K562 (cell line): ENCODE data around the gene PGPEP1. TPM values are rescaled to one million over a fixed set of nuclear protein-coding genes. Genes with fewer than 3 reads are reported as not detected.

Experiments
- ATAC-seq: fragments of 200-7000 bp; cut with Tn5 transposase; 3 replicates; pipeline ENCODE4 v1.9.1; 2020; ENCODE audit warnings: moderate library complexity
- BruUV-seq: library from RNA; stranded (reverse); fragments of 400-500 nt; replicated peaks from 2 replicates; lab custom pipeline; 2021; lab: Mats Ljungman, UMichigan
- CTCF ChIA-PET: fragments of 300-600 bp; formaldehyde crosslinking; extraction: SDS; loops from one replicate; lab custom pipeline; 2021; ENCODE audit warnings: low intra/inter-chr PET ratio; lab: Yijun Ruan, JAX
- POLR2A ChIA-PET: fragments of 300-600, 350-650 bp; sonication (Branson Sonifier 250); formaldehyde crosslinking; extraction: SDS; loops from one replicate; lab custom pipeline; 2021; ENCODE audit warnings: antibody characterized with exemption, inconsistent platforms; lab: Yijun Ruan, JAX
- DNase-seq, 4 experiments: peaks; one replicate each; pipeline versions ENCODE4 v3.0.0 to v3.0.0-alpha.2; 2011 to 2018; ENCODE audit warnings: low spot score in 3 of 4, mixed read lengths in 3 of 4; ENCODE audit errors: extremely low read depth in 1 of 4
- FAIRE-seq: peaks from 2 replicates; lab custom pipeline; 2011; peaks lifted over from hg19 to GRCh38; lab: Jason Lieb, UNC
- H2AFZ ChIP-seq: 2 replicates; pipeline ENCODE4 v1.6.0; 2011; ENCODE audit warnings: low read depth, low read length, control low read depth, inconsistent platforms
- H3K27ac ChIP-seq: fragments of 200-600 bp; 3 replicates; pipeline ENCODE4 v1.8.0; 2011; ENCODE audit warnings: low read depth, mild to moderate bottlenecking, control low read depth, inconsistent platforms, low read length, moderate library complexity, mixed read lengths; ENCODE audit errors: extremely low read depth
- H3K27me3 ChIP-seq, 2 experiments: fragments of 300-600 bp in 1 of 2; 2 replicates in 1 of 2; 3 replicates in 1 of 2; pipeline versions ENCODE4 v1.6.0 to v1.8.0; 2011; ENCODE audit warnings: inconsistent platforms in 2 of 2, low read length in 2 of 2, mild to moderate bottlenecking in 1 of 2, mixed read lengths in 1 of 2, moderate library complexity in 1 of 2; ENCODE audit not compliant: control insufficient read depth in 2 of 2, insufficient read depth in 2 of 2
- H3K36me3 ChIP-seq: fragments of 300-600 bp; 3 replicates; pipeline ENCODE4 v1.8.0; 2011; ENCODE audit warnings: mild to moderate bottlenecking, low read length, inconsistent platforms; ENCODE audit not compliant: control insufficient read depth, insufficient read depth
- H3K4me1 ChIP-seq, 2 experiments: fragments of 200-600 bp in 1 of 2; replicated peaks in 1 of 2; 2 replicates in 1 of 2; 3 replicates in 1 of 2; pipeline versions ENCODE4 v1.5.1 to v1.8.0; 2011; ENCODE audit warnings: inconsistent platforms in 2 of 2, low read length in 2 of 2, mild to moderate bottlenecking in 1 of 2, mixed read lengths in 1 of 2, moderate library complexity in 1 of 2; ENCODE audit not compliant: control insufficient read depth in 2 of 2, insufficient read depth in 2 of 2
- H3K4me2 ChIP-seq: 2 replicates; pipeline ENCODE4 v1.6.1; 2011; ENCODE audit warnings: low read length, control low read depth, inconsistent platforms, mixed read lengths; ENCODE audit not compliant: insufficient read depth
- H3K4me3 ChIP-seq: fragments of 200-600 bp; sonication (generic), shearing (Covaris generic); 2 replicates; pipeline ENCODE4 v1.5.1; 2016; ENCODE audit warnings: control low read depth, inconsistent platforms
- H3K79me2 ChIP-seq: fragments of 200-600 bp; 3 replicates; pipeline ENCODE4 v1.8.0; 2011; ENCODE audit warnings: low read length, inconsistent platforms; ENCODE audit not compliant: control insufficient read depth, insufficient read depth
- H3K9ac ChIP-seq, 2 experiments: 2 replicates each; pipeline versions ENCODE4 v1.6.0 to v1.6.1; 2011; ENCODE audit warnings: low read depth in 2 of 2, low read length in 2 of 2, control low read depth in 1 of 2, inconsistent platforms in 1 of 2, mild to moderate bottlenecking in 1 of 2, mixed read lengths in 1 of 2; ENCODE audit not compliant: insufficient read depth in 1 of 2
- H3K9me1 ChIP-seq: one replicate; pipeline ENCODE4 v1.6.0; 2011; ENCODE audit warnings: inconsistent platforms, mild to moderate bottlenecking, low read length, moderate library complexity; ENCODE audit not compliant: control insufficient read depth, insufficient read depth
- H3K9me3 ChIP-seq: replicated peaks from 2 replicates; pipeline ENCODE4 v1.5.1; 2011; ENCODE audit warnings: low read depth, low read length, inconsistent platforms; ENCODE audit not compliant: control insufficient read depth, insufficient read depth
- H4K20me1 ChIP-seq: replicated peaks from 2 replicates; pipeline ENCODE4 v1.6.1; 2011; ENCODE audit warnings: low read length, inconsistent platforms, mixed read lengths; ENCODE audit not compliant: control insufficient read depth, insufficient read depth
- CBX1 ChIP-seq: sonication (generic); IDR thresholded peaks from 2 replicates; pipeline ENCODE4 v1.6.1; 2016; ENCODE audit warnings: antibody characterized with exemption, low read depth, mild to moderate bottlenecking
- ETV1 ChIP-seq: fragments of 450-650 bp; conservative IDR thresholded peaks from 2 replicates; pipeline ENCODE4 v1.6.1; 2016; ENCODE audit warnings: missing genetic modification characterization, control low read depth, low read depth, missing compliant biosample characterization
- HMGN3 ChIP-seq: IDR thresholded peaks from 2 replicates; pipeline ENCODE4 v1.6.1; 2011; ENCODE audit warnings: borderline replicate concordance, low read depth, mild to moderate bottlenecking, mixed read lengths, low read length; ENCODE audit not compliant: insufficient read length; ENCODE audit errors: extremely low read depth
- MEIS2 ChIP-seq: fragments of 450-650 bp; IDR thresholded peaks from 2 replicates; pipeline ENCODE4 v1.6.1; 2014; ENCODE audit warnings: mild to moderate bottlenecking; ENCODE audit not compliant: partially characterized antibody
- MTA3 ChIP-seq: fragments of 450-650 bp; formaldehyde crosslinking; IDR thresholded peaks from 2 replicates; pipeline ENCODE4 v1.6.1; 2017; ENCODE audit warnings: mild to moderate bottlenecking, borderline replicate concordance
- PHF20 ChIP-seq: fragments of 450-650 bp; IDR thresholded peaks from 2 replicates; pipeline ENCODE4 v1.6.1; 2018; ENCODE audit not compliant: partially characterized antibody
- RBM25 ChIP-seq: fragments of 200-400 bp; formaldehyde crosslinking; IDR thresholded peaks from 2 replicates; pipeline ENCODE4 v1.6.1; 2018; ENCODE audit warnings: low read length, low read depth, moderate library complexity; ENCODE audit not compliant: severe bottlenecking
- ZKSCAN8 ChIP-seq: fragments of 200-800 bp; sonication (Bioruptor generic); IDR thresholded peaks from 2 replicates; pipeline ENCODE4 v1.6.1; 2016; ENCODE audit warnings: missing genetic modification characterization, missing compliant biosample characterization
- ZNF311 ChIP-seq: fragments of 250-450 bp; sonication (Bioruptor Pico); IDR thresholded peaks from 2 replicates; pipeline ENCODE4 v1.4.0; 2020; ENCODE audit warnings: mild to moderate bottlenecking, moderate library complexity
- ZNF354B ChIP-seq: fragments of 250-450 bp; sonication (Bioruptor Pico); IDR thresholded peaks from 2 replicates; pipeline ENCODE4 v1.4.0; 2020
- ZNF696 ChIP-seq: fragments of 250-450 bp; sonication (Bioruptor Pico); conservative IDR thresholded peaks from 2 replicates; pipeline ENCODE4 v1.4.0; 2020; ENCODE audit warnings: mild to moderate bottlenecking, moderate library complexity
- ZSCAN29 ChIP-seq: fragments of 450-650 bp; IDR thresholded peaks from 2 replicates; pipeline ENCODE4 v1.6.1; 2017
- WGBS: fragments of 100-300 bp; shearing (Covaris generic); methylation state at CpG from one replicate; pipeline ENCODE4 v1.1.6; 2016; ENCODE audit warnings: low coverage, mixed read lengths; ENCODE audit not compliant: insufficient coverage; ENCODE audit errors: missing lambda C conversion rate; 5-methylcytosine and 5-hydroxymethylcytosine counted together
- in situ Hi-C: fragments of 300-500 bp; cut with MboI; formaldehyde crosslinking; loops from 4 replicates; pipeline ENCODE4 v1.15.0; 2018; ENCODE audit warnings: inconsistent platforms, mixed read lengths
- intact Hi-C: fragments of 100-400 bp; cut with micrococcal nuclease; formaldehyde crosslinking; loops from 2 replicates; pipeline ENCODE4 v1.14.2; 2022
- polyA plus RNA-seq, 8 experiments: library from polyadenylated mRNA; depleted of rRNA in 4 of 8; stranded (reverse) in 5 of 8; unstranded in 3 of 8; fragments of >200 nt; fragmentation: Nextera tagmentation in 2 of 8; fragmentation: Illumina TruSeq in 1 of 8; extraction: Ambion mirVana in 2 of 8; extraction: Trizol in 1 of 8; gene quantifications; 2 replicates each; pipeline versions ENCODE4 v1.2.1 to v1.2.3, GENCODE V29; 2011 to 2014; ENCODE audit warnings: inconsistent platforms in 1 of 8, missing spikeins in 1 of 8
- total RNA-seq, 7 experiments: library from RNA; depleted of rRNA in 6 of 7; stranded (reverse); fragments of >200 nt in 6 of 7; fragmentation: Illumina TruSeq in 2 of 7; extraction: Trizol in 2 of 7; gene quantifications; 2 replicates each; pipeline versions ENCODE4 v1.2.1 to v1.2.3, GENCODE V29; 2011 to 2021; ENCODE audit warnings: low replicate concordance in 1 of 7
- TF ChIP-seq, protein P1 (sequence below): fragments of 200-800 bp; sonication (Bioruptor generic); IDR thresholded peaks from 2 replicates; pipeline ENCODE4 v1.6.1; 2016; ENCODE audit warnings: missing genetic modification characterization, missing compliant biosample characterization
- TF ChIP-seq, protein P2 (sequence below): fragments of 450-650 bp; formaldehyde crosslinking; IDR thresholded peaks from 2 replicates; pipeline ENCODE4 v1.4.0; 2020; ENCODE audit warnings: mild to moderate bottlenecking, moderate library complexity

The PGPEP1 gene
- total and polyA plus RNA-seq, 9 of the 15 experiments (the other 6 are each of a cell fraction or from before 2014, with no cell fraction given): 10.0 to 69.6 (median 33.5) TPM

DNA sequence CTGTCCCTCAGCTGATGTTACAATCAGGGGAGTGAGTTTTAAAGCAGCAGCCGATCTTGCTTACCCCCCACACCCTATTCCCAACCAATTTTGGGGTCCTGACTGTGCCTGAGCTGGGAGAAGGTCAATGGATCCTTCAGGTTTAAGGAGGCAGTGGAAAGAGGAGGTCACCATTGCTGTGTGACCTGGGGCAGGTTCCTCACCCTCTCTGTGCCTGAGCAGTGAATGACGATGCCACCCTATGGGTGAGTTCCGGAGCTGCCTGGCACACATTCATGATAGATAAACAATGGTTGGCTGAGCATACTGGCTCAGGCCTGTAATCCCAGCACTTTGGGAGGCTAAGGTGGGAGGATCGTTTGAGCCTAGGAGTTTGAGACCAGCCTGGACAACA is 38.7 kb upstream of the PGPEP1 start:
- Histone ChIP-seq H3K27ac (no peak overlapping the region), H3K27me3 (no peaks in the 10 kb centered on the region), H3K4me3 (no peak overlapping the region), H3K4me2 (no peak overlapping the region), H3K4me1 (peaks cover 32 to 53% of the 10 kb centered on the region in 2 experiments), H3K9me1 (no peaks in the 10 kb centered on the region), H2AFZ (no peak overlapping the region), H3K36me3 (peaks cover 10% of the 10 kb centered on the region; the same call in 1 of the 3 replicates), H3K9me3 (no peaks in the 10 kb centered on the region), H3K79me2 (no peaks in the 10 kb centered on the region; the same call in 2 of the 3 replicates), H4K20me1 (no peaks in the 10 kb centered on the region), H3K9ac (0 out of 4 replicates have a peak overlapping the region, but pooled peaks of 1 of the 2 experiments have one; percentile 24)
- in situ Hi-C loops: no loop called here
- BruUV-seq: no TSS peak
- POLR2A ChIA-PET: interaction anchor here (0.8 to 5.5 kb wide), 5 partner anchors 9 to 28 kb away, joined by 3 to 79 read pairs (median 15); partner anchors contain the start of genes IQCN, JUND and LSM4
- no peak for DNase-seq
- FAIRE-seq: no peak
- CTCF ChIA-PET: no interaction called here
- intact Hi-C loops: no loop called here
- ATAC-seq: no peak
- WGBS: 86% methylated on average over 4 of the region's 4 CpGs
- no peak for TF ChIP-seq ZNF696 (CRISPR knock-in tag)
- TF ChIP-seq MTA3: no peak
- peak; percentile 81 for TF ChIP-seq RBM25
- TF ChIP-seq ETV1 (tag): no peak
- TF ChIP-seq ZNF311 (CRISPR knock-in tag): no peak
- peak; percentile 98 for TF ChIP-seq ZKSCAN8 (CRISPR knock-in tag)
- 0 out of 2 replicates have a peak, but pooled peaks have one; percentile 80 for TF ChIP-seq CBX1
- TF ChIP-seq, protein P1, sequence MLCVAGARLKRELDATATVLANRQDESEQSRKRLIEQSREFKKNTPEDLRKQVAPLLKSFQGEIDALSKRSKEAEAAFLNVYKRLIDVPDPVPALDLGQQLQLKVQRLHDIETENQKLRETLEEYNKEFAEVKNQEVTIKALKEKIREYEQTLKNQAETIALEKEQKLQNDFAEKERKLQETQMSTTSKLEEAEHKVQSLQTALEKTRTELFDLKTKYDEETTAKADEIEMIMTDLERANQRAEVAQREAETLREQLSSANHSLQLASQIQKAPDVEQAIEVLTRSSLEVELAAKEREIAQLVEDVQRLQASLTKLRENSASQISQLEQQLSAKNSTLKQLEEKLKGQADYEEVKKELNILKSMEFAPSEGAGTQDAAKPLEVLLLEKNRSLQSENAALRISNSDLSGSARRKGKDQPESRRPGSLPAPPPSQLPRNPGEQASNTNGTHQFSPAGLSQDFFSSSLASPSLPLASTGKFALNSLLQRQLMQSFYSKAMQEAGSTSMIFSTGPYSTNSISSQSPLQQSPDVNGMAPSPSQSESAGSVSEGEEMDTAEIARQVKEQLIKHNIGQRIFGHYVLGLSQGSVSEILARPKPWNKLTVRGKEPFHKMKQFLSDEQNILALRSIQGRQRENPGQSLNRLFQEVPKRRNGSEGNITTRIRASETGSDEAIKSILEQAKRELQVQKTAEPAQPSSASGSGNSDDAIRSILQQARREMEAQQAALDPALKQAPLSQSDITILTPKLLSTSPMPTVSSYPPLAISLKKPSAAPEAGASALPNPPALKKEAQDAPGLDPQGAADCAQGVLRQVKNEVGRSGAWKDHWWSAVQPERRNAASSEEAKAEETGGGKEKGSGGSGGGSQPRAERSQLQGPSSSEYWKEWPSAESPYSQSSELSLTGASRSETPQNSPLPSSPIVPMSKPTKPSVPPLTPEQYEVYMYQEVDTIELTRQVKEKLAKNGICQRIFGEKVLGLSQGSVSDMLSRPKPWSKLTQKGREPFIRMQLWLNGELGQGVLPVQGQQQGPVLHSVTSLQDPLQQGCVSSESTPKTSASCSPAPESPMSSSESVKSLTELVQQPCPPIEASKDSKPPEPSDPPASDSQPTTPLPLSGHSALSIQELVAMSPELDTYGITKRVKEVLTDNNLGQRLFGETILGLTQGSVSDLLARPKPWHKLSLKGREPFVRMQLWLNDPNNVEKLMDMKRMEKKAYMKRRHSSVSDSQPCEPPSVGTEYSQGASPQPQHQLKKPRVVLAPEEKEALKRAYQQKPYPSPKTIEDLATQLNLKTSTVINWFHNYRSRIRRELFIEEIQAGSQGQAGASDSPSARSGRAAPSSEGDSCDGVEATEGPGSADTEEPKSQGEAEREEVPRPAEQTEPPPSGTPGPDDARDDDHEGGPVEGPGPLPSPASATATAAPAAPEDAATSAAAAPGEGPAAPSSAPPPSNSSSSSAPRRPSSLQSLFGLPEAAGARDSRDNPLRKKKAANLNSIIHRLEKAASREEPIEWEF (CRISPR knock-in tag): no peak
- TF ChIP-seq, protein P2, sequence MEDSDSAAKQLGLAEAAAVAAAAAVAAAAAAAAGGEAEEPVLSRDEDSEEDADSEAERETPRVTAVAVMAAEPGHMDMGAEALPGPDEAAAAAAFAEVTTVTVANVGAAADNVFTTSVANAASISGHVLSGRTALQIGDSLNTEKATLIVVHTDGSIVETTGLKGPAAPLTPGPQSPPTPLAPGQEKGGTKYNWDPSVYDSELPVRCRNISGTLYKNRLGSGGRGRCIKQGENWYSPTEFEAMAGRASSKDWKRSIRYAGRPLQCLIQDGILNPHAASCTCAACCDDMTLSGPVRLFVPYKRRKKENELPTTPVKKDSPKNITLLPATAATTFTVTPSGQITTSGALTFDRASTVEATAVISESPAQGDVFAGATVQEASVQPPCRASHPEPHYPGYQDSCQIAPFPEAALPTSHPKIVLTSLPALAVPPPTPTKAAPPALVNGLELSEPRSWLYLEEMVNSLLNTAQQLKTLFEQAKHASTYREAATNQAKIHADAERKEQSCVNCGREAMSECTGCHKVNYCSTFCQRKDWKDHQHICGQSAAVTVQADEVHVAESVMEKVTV (CRISPR knock-in tag): no peak
- peak; percentile 72 for TF ChIP-seq PHF20
- TF ChIP-seq HMGN3: no peak
- no peak for TF ChIP-seq MEIS2
- no peak for TF ChIP-seq ZSCAN29
- no peak for TF ChIP-seq ZNF354B (CRISPR knock-in tag)
